Hematopoietic multipotent progenitor cell treated with erythropoietin and hydrocortisone succinate and interleukin-3 and kit ligand, for 6 days (in vitro differentiated cells): ENCODE measurements around the gene PIGH.

Experiments used
- DNase-seq: peaks from one replicate; pipeline ENCODE4 v3.0.0-alpha.2; 2015

The PIGH gene

DNA sequence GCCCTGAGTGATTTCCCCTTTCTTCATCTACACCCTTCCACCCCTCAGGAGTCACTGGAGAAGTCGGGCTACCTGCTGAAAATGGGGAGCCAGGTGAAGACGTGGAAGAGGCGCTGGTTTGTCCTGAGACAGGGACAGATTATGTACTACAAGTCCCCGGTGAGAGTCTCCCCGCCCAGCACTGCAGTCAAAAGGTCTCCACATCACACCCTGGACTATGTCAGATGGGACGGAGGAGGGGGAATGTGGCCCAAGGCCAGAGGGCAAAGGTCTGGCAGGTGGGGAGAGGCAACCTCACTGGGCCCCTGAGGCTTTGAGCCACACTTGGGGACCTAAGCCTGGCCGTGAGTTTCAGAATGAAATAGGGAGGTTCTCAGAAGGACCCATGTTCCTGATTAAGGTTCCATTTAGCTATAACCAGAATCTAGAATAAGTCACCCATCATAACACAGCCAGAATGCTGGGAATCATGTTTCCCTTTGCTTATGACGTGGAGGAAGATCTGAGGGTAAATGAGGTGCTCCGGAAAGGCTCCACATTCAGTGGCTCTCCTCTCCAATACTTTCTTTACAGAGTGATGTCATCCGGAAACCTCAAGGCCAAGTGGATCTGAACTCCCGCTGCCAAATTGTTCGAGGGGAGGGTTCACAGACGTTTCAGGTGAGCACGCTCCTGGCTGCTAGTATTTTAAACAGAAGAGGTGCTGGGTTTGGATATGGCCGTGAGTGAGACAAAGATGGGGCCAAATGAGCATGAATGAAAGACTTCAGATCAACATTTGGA is 26.6 kb downstream of the PIGH start:
- DNase-seq: no peak

DNA sequence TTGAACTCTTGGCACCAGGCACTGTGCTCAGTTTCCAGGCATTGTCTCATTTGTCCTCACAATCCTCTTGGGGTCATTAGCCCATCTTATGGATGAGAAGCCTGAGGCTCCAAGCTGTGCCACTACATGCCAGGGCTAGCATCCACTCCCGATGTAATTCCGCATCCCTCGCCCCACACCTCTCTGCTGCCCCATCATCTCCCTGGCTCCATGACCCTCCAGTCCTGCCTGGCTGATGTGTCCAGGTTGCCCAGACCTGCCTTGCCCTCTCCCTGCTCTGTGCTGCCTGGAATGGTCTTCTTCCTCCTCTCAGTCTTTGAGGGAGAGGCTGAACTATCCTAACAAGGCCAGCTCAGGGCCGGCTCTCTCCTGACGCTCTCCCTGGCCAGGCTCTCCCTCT is 27.5 kb downstream of the PIGH start:
- no peak for DNase-seq

DNA sequence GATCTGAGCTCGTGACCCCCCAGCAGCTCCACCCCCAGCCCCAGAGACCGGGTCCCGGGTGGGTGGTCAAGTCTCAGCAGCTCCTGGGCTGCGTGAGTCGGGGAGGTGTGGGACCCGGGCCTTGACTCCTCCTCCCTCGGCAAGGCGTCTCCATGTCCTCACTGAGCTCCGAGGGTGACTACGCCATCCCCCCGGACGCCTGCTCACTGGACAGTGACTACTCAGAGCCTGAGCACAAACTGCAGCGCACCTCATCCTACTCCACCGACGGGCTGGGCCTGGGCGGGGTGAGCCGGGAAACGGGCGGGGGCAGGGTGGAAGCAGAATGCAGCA is 28.1 kb downstream of the PIGH start:
- no peak for DNase-seq

DNA sequence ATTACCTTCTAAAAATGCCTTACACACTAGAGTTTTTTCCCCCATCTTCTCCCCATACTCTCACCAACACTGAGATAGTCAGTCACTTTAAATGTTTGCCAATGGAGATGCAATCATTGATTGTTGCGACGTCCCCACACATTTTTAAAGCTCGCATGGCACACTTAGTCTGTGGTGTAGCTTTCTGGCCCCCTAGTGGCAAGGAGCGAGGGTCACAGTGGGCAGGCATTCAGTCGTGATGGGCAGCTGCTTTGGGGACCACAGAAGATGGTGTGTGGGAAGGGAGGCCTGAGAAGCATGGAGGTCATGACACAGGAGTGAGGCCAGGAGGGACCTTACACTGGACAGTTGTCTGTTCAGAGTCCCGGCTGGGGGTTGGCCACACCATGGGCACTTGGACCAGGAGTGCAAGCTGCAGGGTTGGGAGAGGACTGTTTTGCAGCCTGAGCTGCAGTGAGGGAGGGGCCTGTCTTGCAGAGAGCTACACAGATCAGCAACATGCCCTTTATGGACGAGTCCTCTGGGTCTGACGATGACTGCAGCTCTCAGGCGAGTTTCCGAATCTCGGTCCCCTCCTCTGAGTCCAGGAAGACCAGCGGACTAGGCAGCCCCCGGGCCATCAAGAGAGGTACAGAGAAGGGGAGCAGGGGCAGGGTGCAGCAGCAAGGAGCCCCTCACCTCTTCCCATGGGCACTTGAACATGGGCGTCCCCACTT is 28.6 kb downstream of the PIGH start:
- peak; percentile 84 for DNase-seq

DNA sequence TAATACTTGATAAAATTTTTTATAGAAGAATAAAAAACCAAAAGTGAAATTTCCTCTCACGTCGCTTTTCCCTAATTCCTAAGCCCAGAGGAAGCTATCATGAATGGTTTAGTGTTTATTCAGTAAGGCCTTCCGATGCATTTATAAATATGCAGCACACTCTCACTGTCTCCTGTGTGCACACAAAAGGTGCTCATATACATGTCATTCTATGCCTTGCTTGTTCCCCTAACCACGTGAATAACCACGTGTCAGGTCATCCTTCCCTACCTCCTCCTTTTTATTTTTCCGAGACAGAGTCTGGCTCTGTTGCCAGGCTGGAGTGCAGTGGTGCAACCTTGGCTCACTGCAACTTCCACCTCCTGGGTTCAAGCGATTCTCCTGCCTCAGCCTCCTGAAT is 29.6 kb downstream of the PIGH start:
- no peak for DNase-seq

DNA sequence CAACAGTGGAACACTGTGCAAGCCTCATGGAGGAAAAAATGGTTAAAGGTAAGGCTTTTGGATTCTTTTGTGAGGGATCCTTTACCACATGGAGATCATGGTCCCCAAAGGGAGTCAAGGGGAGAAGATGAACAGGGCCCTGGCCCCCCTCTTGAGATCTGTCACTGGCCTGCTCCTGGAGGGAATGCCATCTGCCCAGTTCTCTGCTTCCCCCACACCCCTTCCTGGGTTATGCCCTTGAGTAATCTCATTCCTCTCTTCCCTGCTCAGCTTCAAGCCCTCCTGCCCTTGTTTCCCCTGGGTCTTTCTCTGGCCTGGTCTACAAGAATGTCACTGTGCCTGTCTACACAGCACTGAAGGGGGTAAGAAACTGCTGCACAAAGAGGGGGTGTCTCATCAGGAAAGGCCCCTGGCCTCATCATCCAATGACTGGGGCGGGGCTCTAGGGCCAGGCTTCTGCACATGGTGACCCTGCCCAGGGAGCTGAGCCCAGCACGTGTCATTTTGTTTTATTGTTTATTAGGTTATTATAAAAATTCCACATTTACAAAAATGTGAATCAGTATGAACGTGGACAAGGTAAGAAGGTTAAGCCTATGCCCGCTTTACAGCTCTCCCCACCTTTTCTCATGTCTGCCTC is 30.3 kb downstream of the PIGH start:
- DNase-seq: no peak

DNA sequence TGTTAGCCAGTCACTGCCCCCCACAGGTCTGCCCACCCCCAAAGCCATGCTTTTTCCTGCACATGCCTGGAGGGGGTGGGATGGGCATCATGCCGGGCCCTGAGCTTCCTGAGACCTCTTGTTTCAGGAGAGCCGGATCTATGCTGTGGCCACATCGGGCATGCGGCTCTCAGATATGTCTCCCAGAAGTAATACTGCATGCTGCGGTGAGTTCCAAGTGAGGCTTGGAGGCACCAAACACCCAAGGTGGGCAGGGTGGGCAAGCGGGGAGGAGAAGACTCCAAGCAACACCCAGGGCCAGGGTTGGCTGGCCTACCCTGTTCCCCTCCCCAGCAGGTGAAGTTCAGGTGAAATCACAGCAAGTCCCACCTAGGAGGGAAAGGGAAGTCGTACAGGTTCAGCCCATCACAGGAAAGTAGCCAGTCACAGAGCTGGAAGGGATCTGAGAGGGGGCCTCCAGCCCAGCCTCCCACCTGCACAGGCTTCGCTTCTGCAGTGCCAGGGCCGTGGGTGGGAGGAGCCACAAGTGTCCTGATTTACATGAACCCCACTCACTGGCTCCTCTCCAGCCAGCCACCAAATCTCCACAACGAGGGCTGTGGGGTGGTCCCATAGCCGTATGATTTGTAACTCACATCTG is 30.9 kb downstream of the PIGH start:
- no peak for DNase-seq

DNA sequence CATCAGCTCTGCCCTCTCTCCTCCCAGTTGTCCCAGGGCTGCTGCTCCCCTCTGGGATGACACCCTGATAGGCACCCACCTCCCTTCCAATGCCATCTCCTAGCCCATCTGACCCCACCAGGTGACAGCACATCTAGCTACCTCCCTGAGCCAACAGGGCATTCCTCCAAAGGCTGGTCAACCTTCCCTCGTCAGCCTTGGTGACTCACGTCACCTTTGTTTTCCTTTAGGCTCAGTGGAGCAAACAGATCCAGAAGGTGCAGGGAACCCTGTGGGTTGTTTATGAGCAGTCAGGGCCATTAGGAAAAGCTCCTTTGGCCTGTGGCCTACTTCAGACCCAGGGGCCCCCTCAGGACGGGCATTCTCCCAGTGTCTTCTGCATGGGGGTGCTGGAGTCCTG is 32.4 kb downstream of the PIGH start:
- DNase-seq: no peak

DNA sequence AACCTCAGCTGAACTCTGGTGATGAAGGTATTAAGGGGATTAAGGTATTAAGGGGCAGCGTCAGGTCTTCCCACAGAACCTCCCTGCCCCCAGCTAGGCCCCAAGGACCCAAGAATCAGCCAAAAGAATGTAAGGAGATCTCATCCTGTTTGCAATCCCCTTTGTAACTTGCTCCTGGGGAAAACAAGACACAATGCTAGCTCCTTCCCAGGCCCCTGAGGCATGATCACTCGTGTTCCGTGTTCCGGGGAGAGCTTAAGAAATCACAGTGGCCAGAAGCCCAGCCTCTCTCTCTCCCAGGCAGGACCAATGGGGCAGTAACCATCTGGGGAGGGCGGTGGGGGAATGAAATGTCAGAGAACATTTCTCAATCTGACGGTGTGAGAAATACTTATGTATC is 33.2 kb downstream of the PIGH start:
- no peak for DNase-seq

DNA sequence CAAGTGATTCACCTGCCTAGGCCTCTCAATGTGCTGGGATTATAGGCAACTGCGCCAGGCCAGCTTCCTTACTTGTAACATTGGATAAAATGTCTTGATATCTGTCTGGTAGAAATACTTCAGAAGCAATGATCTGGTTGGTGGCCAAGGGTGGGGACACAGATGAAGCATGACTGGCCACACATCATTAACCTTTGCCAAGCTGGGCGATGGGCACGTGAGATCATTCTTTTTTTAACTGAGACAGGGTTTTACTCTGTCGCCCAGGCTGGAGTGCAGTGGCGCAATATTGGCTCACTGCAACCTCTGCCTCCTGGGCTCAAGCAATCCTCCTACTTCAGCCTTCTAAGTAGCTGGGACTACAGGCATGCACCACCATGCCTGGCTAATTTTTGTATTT is 35.8 kb downstream of the PIGH start:
- DNase-seq: no peak

DNA sequence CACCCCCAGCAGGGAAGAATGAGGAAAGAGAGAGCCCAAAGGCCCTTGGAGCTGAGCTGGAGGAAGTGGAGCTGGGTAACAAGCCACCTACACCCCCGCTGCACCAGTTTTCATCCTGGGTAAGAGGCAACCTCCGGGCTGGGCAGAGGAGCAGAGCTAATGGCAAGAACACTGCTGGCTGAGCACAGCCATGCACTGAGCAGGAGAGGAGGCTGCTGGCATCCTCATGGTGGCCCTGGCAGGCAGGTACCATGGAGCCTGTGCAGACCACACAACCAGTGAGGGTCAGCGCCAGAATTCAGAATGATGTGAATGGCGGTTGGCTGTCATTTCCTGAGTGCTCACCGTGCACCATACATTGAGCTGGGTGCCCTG is 37.3 kb downstream of the PIGH start:
- no peak for DNase-seq

DNA sequence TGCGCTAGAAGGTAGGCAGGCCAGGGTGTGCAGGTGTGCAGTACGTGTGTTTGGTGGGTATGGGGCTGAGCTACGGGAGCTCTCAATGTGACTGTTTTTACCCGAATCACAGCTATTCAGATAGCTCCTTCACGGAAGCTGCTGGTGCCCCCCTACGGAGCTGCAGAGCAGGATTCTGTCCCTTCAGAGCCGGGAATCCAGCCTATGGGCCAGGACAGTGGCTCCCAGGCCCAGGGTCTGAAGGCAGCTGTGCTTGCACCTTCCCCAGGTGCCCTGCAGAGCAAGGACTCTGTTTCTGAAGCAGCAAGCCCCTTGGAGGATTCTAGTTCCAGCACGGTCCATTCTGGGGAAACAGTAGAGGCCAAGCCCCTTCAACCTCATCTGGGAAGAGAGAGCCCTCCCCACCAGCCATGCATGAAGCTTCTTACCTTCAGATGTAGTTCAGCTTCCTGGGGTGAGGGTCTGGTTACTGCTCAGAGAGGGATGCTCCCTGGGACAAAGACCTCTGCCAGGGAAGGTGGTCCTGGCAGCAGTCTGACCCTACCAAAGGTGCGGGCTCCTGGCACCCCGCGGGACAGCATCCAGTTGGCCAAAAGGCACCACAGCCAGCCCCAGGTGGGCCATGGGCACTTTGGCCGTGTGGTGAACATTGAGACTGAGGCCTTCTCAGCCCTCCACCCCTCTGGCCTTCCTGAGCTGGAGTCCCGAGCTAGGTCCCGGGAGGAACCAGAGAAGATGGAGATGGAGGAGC is 37.9 kb downstream of the PIGH start:
- DNase-seq: no peak

DNA sequence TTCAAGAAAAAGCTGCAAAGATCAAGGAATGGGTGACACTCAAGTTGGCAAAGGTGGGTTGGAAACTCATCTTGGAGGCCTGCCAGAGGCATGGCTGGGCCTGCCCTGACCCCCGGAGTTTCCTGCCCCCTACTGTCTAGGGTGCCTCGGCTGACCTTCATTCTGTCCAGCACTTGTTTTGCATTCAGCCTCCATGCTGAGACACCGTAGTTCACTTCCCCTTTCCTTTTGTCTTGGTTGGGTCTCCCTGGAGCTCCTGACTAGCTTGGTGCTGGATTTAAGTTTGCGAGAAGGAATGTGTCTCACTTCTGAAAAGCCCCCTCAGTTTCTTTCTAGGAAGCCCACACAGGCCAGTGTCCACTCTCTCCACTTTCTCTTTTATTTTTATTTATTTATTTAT is 40.4 kb downstream of the PIGH start:
- DNase-seq: no peak

DNA sequence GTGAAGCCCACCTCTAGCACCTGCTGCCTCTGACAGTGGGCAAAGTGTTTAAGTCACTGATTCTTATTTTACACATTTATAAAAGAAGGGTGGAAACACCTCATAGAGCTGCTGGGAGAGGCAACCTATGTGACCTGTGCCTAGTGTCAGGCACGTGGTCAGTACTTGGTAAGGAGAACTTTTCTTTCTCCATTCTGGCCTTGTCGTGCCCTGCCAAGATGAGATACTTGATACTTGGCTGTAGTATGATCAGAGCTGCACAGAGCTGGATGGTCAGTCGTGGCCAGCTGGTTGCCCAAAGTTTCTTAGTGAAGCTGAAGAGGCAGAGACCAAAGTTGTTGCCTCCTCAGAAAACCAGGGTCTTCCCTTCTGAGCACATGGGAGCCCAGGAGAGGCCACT is 42.4 kb downstream of the PIGH start:
- no peak for DNase-seq

DNA sequence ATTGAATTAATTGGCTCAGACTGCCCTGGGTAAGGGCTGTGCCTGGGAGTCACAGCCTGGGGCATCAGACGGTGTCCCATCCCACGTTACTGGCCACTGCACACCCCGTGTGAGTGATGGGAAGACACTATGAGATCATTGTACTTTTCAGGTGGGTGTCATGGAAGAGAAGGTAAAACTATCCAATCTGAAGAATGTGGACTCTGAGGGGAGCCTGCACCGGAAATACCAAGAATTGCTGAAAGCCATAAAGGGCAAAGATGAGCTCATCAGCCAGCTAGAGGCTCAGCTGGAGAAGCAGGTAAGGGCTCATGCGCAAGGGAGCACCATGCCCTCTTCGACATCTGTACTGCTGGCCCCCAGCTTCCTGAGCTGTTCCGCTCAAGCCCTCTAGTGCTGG is 43.0 kb downstream of the PIGH start:
- DNase-seq: no peak

DNA sequence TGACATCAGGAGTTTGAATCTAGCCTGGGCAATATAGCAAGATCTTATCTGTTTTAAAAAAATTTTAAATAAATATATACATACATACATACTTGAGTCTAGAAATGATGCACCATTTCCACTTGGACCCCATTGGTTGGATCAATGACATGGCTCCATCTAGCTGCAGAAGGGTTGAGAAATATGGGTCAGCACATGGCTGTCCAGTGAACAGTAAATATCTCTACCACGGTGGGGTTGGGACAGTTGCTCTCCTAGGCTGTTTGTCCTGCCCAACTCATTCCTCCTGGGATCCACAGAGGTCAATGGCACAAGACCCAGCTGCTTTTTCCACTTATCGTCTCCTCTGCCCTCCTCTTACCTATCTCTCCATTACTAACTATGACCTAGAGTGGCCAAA is 43.4 kb downstream of the PIGH start:
- DNase-seq: no peak

DNA sequence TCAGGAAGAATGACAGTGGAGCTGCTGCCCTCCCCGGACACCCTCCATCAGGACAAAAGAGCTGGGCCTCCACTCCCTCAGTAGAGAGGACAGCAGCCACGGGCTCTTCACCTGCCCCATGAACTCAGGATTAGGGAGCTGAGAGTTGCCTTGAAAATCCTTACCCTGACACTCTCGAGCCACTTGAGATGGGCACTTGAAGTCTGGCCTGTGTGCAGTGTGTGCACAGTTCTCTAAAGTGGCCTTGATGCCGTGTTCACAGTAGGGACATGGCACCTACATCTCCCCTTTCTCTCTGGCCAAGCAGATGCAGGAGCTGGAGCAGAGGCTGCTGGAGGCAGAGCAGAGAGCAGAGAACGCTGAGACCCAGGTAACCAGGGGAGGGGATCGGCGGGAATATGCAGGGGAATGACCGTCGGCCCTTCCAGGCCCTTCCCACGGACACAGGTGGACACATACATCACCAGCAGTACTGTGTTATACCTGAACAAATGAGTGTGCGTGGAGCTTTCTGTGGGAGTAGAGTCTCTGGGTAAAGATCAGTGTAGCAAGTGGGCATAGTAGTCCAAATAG is 44.5 kb downstream of the PIGH start:
- no peak for DNase-seq

DNA sequence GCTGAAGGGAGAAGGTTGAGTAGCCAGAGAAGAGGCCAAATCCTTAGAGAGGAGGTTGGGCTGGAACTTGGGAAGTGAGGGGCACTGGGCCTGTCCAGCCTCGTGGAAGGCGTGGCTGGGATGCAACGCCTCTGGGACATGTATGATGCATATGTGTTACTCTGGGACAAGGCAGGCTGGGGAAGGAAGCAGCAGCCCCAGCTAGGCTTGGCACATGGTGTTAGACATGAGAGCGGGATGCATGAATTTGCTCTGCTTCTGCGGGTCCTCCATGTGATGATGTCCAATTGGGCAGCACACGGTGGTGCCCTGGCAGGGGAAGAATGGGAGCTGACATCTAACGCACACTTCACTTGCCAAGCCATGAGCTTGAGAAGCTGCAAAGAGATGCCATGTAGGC is 45.7 kb downstream of the PIGH start:
- DNase-seq: no peak

DNA sequence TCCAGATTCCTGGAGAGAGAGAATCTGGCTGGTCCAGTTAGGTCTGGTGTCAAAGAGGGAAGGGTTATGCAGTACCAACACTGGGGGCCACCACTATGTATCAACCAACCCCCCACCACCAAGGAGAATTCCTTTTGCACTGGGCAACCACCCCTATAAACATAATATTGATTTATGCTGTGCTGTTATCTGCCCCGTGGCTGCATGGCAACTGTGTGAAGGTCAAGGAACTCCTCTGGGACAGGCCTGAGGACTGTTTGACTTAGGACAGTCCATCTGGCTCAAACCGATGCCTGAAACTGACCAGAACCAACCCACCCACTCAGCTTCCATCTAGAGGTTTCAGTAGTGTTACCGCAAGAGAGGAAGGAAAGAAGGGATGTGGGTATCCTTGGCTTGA is 46.5 kb downstream of the PIGH start:
- DNase-seq: no peak

DNA sequence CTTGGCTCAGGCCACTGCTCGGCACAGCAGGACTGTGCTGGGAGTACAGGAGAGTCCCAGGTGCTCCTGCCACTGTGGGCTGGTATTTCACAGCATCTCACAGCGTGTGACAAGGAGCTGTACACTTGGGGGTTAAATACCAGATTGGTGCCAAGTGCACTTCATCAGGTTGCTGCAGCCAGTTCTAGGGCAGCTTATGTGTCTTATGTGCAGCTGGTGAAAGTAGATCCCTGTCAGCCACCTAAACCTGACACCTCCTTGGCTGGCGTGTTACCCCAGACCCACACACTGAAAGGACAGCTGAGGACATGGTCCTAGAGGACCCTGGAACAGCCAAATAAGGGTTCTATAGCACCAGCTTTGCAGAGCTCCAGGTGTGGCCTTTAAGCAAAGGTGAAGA is 48.1 kb downstream of the PIGH start:
- no peak for DNase-seq

DNA sequence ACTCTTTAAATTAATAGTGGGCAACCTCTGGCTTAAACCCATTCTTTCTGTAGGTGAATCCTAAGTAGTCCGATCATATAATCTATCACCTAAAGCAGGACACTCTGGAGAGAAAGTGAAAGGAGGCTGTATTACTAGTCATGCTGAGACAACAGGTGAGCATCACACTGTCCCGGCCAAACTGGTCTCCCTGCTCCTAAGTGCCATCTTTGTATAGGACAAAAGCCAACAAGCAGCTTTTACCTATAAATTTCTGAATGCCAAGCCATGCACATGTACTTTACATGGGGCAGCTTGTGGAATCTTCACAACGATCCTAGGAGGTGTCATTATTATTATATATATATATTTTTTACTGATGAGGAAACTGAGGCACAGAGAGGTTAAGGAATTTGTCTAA is 48.9 kb downstream of the PIGH start:
- DNase-seq: no peak

DNA sequence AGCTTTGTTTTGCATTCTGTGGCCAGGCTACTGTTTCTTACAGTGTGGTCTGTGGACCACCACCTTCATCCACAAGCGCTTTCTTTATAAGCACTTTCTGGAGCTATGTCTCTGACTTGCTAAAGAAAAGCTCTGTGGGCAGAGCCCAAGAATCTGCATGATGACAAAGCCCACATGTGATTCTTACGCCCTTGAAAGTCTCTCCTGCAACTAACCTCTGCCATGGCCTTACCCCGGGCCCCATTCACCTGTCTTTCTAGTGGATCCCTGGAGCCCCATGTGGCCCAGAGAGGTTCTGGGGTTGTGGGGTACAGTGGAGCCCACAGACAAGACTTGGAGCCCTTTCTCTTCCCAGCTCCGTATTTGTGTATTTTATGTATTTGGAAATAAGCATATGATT is 50.3 kb downstream of the PIGH start:
- no peak for DNase-seq

DNA sequence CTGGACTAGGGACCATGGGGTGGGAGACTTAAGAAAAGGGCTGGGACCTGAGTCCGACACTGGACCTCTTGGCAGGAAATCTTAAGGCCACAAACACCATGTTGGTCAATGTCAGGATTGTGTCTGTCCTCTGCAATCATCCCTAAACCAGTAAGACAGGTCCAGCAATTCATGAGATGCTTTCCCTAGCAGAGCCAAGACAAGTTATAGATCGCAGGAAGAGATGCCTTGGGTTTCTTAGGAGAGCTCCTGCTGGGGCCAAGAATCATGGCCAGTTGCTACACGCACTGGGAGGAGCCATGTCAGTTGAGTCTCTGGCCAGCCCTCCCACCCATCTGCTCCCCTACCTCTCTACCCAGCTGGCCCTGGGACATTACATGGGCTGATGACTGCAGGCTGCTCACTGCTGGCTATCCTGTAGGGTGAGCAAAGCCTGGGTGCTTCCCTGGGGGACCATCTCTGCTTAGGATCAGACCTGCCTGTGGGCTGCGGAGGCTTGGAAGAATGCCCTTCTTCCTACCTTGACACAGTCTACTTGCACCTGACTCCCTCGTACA is 52.8 kb downstream of the PIGH start:
- DNase-seq: no peak
